Stimulated activated CD8-positive, alpha-beta memory T cell treated with anti-CD3 and anti-CD28 coated beads, Interleukin-7, amount 100 ng/mL, for 1 hour (primary cell): ENCODE data around the gene HTRA1.

ENCODE experiments used
- DNase-seq, 2 donors: peaks; one replicate each; pipeline ENCODE4 v3.0.0-alpha.2; 2020; ENCODE audit warnings: low read depth in 2 of 2

Gene HTRA1

GRCh38 chr10:122515588-122516231 lies 54.4 kb downstream of the HTRA1 start:
- peak; percentile 6 to 23 for DNase-seq

GRCh38 chr10:122516734-122517133 lies 55.4 kb downstream of the HTRA1 start:
- DNase-seq = no peak

GRCh38 chr10:122519144-122519543 lies 57.8 kb downstream of the HTRA1 start:
- DNase-seq = no peak

- no peak for DNase-seq
Observed at GRCh38 chr10:122519873-122520272, 58.5 kb downstream of the HTRA1 start.

GRCh38 chr10:122521011-122521410 lies 59.7 kb downstream of the HTRA1 start:
- no peak for DNase-seq

GRCh38 chr10:122524811-122525210 lies 63.5 kb downstream of the HTRA1 start:
- DNase-seq = no peak

GRCh38 chr10:122525788-122526187 lies 64.4 kb downstream of the HTRA1 start:
- no peak for DNase-seq

- DNase-seq = no peak
Observed at GRCh38 chr10:122526892-122527291, 65.5 kb downstream of the HTRA1 start.

GRCh38 chr10:122530177-122530576 lies 68.8 kb downstream of the HTRA1 start:
- DNase-seq = no peak

GRCh38 chr10:122531261-122531660 lies 69.9 kb downstream of the HTRA1 start:
- DNase-seq = no peak

- no peak for DNase-seq
Observed at GRCh38 chr10:122531939-122532338, 70.6 kb downstream of the HTRA1 start.

- no peak for DNase-seq
Observed at GRCh38 chr10:122532601-122533296, 71.4 kb downstream of the HTRA1 start.

- DNase-seq = no peak
Observed at GRCh38 chr10:122537545-122537944, 76.2 kb downstream of the HTRA1 start.

- DNase-seq = no peak
Observed at GRCh38 chr10:122541541-122542002, 80.2 kb downstream of the HTRA1 start.

GRCh38 chr10:122543676-122544445 lies 82.5 kb downstream of the HTRA1 start:
- no peak for DNase-seq

GRCh38 chr10:122544493-122544892 lies 83.1 kb downstream of the HTRA1 start:
- no peak for DNase-seq

GRCh38 chr10:122546242-122546641 lies 84.9 kb downstream of the HTRA1 start:
- DNase-seq = no peak

- DNase-seq = no peak
Observed at GRCh38 chr10:122548407-122549085, 87.2 kb downstream of the HTRA1 start.

GRCh38 chr10:122549636-122550035 lies 88.3 kb downstream of the HTRA1 start:
- DNase-seq = no peak

- DNase-seq = no peak
Observed at GRCh38 chr10:122550427-122550826, 89.1 kb downstream of the HTRA1 start.

GRCh38 chr10:122550983-122551382 lies 89.6 kb downstream of the HTRA1 start:
- no peak for DNase-seq

- no peak for DNase-seq
Observed at GRCh38 chr10:122551450-122551849, 90.1 kb downstream of the HTRA1 start.
